ENCODE data around the gene LSR. TPM values are rescaled to one million over a fixed set of nuclear protein-coding genes. Genes with fewer than 3 reads are reported as not detected.
"Not testable (repeated sequence)": the region's sequence is repeated elsewhere in the genome, so short reads cannot be mapped to it uniquely, and the experiment has no call there.

The LSR gene
- total RNA-seq, 2 donors from 2014 or later, result 119 to 202 TPM

- Histone ChIP-seq H3K36me3 (no peaks in the 10 kb centered on the region), H3K27me3 (replicated peaks; ENCODE audit: insufficient read depth) (no peaks in the 10 kb centered on the region), H3K4me3 (no peak overlapping the region), H3K9me3 (no peaks in the 10 kb centered on the region), H3K27ac (no peak overlapping the region), H3K4me1 (replicated peaks) (no peaks in the 10 kb centered on the region)
- DNase-seq (ENCODE audit: low spot score), result no peak
- intact Hi-C loops (cut with DNase I), result no loop called here
- TF ChIP-seq, protein P1, sequence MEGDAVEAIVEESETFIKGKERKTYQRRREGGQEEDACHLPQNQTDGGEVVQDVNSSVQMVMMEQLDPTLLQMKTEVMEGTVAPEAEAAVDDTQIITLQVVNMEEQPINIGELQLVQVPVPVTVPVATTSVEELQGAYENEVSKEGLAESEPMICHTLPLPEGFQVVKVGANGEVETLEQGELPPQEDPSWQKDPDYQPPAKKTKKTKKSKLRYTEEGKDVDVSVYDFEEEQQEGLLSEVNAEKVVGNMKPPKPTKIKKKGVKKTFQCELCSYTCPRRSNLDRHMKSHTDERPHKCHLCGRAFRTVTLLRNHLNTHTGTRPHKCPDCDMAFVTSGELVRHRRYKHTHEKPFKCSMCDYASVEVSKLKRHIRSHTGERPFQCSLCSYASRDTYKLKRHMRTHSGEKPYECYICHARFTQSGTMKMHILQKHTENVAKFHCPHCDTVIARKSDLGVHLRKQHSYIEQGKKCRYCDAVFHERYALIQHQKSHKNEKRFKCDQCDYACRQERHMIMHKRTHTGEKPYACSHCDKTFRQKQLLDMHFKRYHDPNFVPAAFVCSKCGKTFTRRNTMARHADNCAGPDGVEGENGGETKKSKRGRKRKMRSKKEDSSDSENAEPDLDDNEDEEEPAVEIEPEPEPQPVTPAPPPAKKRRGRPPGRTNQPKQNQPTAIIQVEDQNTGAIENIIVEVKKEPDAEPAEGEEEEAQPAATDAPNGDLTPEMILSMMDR (IDR thresholded peaks at IDR 0.05), result no peak
- TF ChIP-seq POLR2A (IDR thresholded peaks at IDR 0.05) (no peak), POLR2AphosphoS5 (IDR thresholded peaks at IDR 0.05) (no peak)
- 90% methylated on average over 14 of the region's 14 CpGs for WGBS
These were observed 16.7 kb upstream of the LSR start for GRCh38 chr19:35231956-35232645.

DNA sequence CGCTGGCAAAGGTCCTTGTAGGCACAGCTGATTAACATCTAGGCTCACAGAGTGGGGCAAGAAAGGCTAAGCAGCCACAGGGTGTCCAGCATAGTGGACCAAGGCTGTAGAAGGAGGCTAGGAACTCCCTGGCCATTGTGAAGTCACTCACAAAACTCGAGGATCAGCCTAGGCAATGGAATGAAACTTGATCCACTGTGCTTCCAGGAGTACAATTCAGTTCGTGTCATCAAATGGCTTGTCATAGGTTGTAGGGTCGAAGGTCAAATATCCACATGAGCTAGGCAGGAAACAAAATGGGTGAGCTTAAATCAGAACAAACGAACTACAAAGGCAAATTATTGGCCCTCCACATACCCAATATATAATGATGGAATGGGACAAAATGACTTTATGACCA, 15.9 kb upstream of the LSR start:
- Histone ChIP-seq H3K4me3 (no peak overlapping the region), H3K9me3 (no peaks in the 10 kb centered on the region), H3K27me3 (replicated peaks; ENCODE audit: insufficient read depth) (no peaks in the 10 kb centered on the region), H3K4me1 (replicated peaks) (no peaks in the 10 kb centered on the region), H3K27ac (no peak overlapping the region), H3K36me3 (no peaks in the 10 kb centered on the region)
- WGBS, result 63% methylated on average over 5 of the region's 5 CpGs
- intact Hi-C loops (cut with DNase I), result no loop called here
- TF ChIP-seq POLR2AphosphoS5 (IDR thresholded peaks at IDR 0.05) (no peak), POLR2A (IDR thresholded peaks at IDR 0.05) (no peak)
- TF ChIP-seq, protein P1 (IDR thresholded peaks at IDR 0.05), result no peak
- no peak for DNase-seq (ENCODE audit: low spot score)

GRCh38 chr19:35236638-35237400, 12.0 kb upstream of the LSR start:
- Histone ChIP-seq H3K4me3 (no peak overlapping the region), H3K27me3 (replicated peaks; ENCODE audit: insufficient read depth) (no peaks in the 10 kb centered on the region), H3K36me3 (no peaks in the 10 kb centered on the region), H3K9me3 (no peaks in the 10 kb centered on the region), H3K27ac (no peak overlapping the region), H3K4me1 (replicated peaks) (no peaks in the 10 kb centered on the region)
- TF ChIP-seq POLR2AphosphoS5 (IDR thresholded peaks at IDR 0.05) (no peak), POLR2A (IDR thresholded peaks at IDR 0.05) (no peak)
- TF ChIP-seq, protein P1 (IDR thresholded peaks at IDR 0.05), result no peak
- no peak for DNase-seq (ENCODE audit: low spot score)
- intact Hi-C loops (cut with DNase I), result no loop called here
- WGBS, result 80% methylated on average over 6 of the region's 6 CpGs

DNA sequence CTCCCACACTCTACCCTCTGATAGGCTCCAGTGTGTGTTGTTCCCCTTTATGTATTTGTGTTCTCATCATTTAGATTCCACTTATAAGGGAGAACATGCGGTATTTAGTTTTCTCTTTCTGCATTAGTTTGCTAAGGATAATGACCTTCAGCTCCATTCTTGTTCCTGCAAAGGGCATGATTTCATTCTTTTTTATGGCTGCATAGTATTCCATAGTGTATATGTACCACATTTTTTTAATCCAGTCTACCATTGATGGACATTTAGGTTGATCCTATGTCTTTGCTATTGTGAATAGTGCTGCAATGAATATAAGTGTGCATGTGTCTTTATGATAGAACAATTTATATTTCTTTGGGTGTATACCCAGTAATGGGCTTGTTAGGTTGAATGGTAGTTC, 9.2 kb upstream of the LSR start:
- WGBS, result 92% methylated on average over 1 of the region's 1 CpG
- intact Hi-C loops (cut with DNase I); H3K4me3 ChIP-seq; H3K9me3 ChIP-seq; H3K27me3 ChIP-seq (replicated peaks; ENCODE audit: insufficient read depth); H3K27ac ChIP-seq; DNase-seq (ENCODE audit: low spot score); H3K4me1 ChIP-seq (replicated peaks); H3K36me3 ChIP-seq: not testable (repeated sequence)

- no peak for DNase-seq (ENCODE audit: low spot score)
- no peak for TF ChIP-seq POLR2A (IDR thresholded peaks at IDR 0.05)
- TF ChIP-seq, protein P1 (IDR thresholded peaks at IDR 0.05), result no peak
- TF ChIP-seq POLR2AphosphoS5 (IDR thresholded peaks at IDR 0.05), result no peak
These were observed 8.5 kb upstream of the LSR start for GRCh38 chr19:35240327-35240726.

More at GRCh38 chr19:35240327-35240726, 8.5 kb upstream of the LSR start:
- intact Hi-C loops (cut with DNase I), result no loop called here
- no peak overlapping the region for H3K4me3 ChIP-seq
- no peaks in the 10 kb centered on the region for H3K36me3 ChIP-seq
- H3K4me1 ChIP-seq (replicated peaks), result no peaks in the 10 kb centered on the region
- no peaks in the 10 kb centered on the region for H3K27me3 ChIP-seq (replicated peaks; ENCODE audit: insufficient read depth)
- no peak overlapping the region for H3K27ac ChIP-seq
- WGBS, result 77% methylated on average over 1 of the region's 1 CpG
- H3K9me3 ChIP-seq, result no peaks in the 10 kb centered on the region

Measured in prostate gland (tissue), 2 donors.